HPDE6-E6E7 (cell line): ENCODE results near the gene NR1H3.
A peak's percentile ranks its signal among the peaks of the same experiment; 100 is the strongest.

Experiments used
- DNase-seq: peaks from one replicate; pipeline ENCODE4 v3.0.0; 2011; ENCODE audit warnings: missing footprints; ENCODE audit errors: extremely low spot score

The NR1H3 gene

DNA sequence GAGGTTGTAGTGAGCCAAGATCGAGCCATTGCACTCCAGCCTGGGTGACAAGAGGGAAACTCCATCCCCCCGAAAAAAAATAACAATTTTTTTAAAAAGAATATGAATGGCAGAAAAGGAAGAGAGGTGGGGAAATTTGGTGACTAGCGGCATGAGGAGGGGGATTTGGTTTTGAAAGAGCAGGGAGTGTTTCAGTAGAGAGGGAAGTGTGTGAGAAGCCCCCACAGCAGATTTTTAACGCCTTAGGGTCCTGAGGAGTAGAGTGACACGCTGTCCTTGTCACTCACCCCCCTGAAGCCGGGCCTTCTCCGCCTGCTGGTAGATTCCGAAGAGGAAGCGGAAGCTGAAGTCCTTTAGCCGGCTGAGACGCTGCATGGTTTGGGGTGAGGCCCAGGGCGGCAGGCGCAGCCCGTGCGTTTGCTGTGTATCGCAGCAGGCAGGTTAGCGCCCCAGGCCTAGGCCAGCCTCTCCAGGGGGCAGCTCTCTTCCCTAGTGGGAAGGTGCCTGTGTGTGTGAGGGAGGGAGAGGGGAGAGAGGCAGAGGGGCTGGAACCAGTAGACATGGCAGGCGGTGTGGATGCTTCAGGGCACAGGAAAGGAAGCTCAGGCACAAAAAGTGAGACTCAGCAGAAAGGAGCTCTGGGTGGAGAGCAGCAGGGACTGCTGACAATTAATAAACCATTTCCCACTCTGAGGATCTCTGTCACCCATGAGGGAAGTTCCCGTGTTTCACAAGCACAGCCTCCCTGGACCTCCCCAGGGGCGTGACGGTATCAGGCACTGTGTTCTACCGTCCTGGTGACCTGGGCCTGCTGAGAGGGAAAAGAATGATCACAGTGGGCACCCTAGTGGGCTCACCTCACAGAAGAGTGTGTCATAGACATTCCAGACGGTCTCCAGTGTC lies 13.1 kb upstream of the NR1H3 start:
- no peak for DNase-seq

GRCh38 chr11:47245611-47246357 lies 12.0 kb upstream of the NR1H3 start:
- no peak for DNase-seq

GRCh38 chr11:47247502-47247901 lies 10.3 kb upstream of the NR1H3 start:
- no peak for DNase-seq

GRCh38 chr11:47248304-47248663 lies 9.5 kb upstream of the NR1H3 start:
- no peak for DNase-seq

DNA sequence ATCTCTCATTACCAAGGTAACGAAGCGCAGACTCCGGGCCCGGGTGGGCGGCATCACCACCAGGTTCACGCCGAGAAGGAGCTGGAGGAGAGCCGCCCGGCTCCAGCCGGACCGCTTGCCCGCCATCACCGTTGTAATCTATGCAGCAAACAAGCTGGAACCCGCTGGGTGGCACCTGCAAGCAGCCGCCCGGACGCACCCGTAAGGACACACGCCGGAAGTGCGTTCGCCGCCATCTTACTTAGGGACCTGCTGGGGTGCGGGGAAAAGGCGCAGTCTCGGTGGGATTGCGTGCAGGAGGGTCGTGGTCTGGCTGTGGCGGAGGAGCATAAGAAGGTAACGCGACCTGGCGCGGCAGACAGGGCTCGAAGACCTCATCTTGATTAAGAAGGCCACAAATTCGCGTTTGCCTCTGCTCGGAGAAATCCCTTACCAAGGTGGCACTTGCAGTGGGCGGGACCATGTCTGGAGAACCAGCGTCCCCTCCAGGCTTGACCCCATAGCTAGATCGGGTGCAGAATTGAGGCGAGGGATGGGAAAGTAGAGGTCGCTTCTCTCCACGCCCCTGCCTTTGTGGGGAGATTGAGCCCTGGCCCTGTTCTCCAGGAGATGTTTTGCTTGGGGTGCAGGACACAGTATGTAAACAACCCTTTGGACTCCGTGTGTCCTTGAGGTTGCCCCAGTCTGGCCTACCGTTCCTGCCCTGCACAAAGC lies 9.0 kb upstream of the NR1H3 start, which contains the start of gene ACP2:
TSS of gene ACP2 (minus strand) at position 151 of the 714 bp plus-strand sequence. CDS start at position 126, 25 bp downstream.
- DNase-seq, result peak; percentile 84

DNA sequence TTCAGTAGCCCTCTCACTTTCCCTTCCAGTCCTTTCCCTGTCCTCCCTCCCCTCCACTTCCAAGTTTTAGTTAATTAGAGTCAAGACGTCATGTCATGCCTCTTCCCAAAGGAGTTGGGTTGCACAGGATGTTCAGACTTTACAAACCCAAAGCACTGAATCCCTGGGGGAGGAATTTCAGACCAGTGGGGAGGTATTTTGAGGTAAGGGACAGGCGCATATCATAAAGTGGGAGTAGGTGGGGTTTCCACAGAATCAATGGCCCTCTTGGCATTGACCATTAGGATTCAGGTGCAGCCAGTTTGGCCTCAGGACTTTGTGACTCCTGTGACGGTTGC lies 8.4 kb upstream of the NR1H3 start:
- DNase-seq, result no peak

GRCh38 chr11:47251751-47252150 lies 6.0 kb upstream of the NR1H3 start:
- no peak for DNase-seq

DNA sequence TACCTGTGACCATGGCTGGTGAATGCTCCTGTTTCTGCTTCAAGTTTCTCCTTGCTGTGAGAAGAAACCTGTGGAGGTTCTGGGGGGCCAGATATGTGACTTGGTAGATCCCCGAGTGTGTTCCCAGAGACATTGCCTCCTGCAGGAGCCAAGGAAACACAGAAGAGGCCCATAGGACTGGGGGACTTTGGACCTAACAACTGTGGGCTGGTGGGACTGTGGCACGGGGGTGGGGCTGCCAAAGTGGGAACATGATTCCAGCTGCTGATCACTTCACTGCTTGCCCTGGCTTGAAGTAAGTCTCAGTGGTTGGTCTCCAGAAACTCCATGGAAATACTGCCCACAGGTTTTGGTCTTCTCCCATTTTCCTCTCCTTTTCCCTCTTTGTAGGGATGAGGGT lies 4.1 kb upstream of the NR1H3 start:
- no peak for DNase-seq

DNA sequence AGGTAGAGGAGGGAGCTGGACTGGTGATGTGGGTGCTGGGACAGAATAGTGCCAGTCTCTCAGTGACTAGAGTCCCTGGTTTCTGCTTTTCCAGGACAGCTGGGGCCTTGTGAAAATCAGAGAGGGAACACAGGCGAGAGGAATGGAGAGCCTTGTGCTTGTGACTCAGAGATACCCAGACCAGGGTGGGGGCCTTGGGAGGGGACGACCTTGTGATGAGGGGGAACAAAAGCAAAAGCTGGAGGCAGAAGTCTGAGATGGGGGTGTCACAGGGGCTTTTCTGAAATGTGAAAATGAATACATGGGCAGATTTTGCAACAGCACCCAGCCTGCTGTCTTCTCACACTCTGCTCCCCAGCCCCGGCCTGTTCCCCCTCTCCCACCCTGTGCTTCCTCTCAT lies 3.4 kb upstream of the NR1H3 start:
- no peak for DNase-seq

GRCh38 chr11:47256374-47256773 lies 1.4 kb upstream of the NR1H3 start:
- no peak for DNase-seq

- no peak for DNase-seq
Observed at GRCh38 chr11:47257177-47257516, 649 bp upstream of the NR1H3 start.

GRCh38 chr11:47258317-47258902 lies 614 bp downstream of the NR1H3 start:
- DNase-seq, result no peak

- DNase-seq, result no peak
Observed at GRCh38 chr11:47259232-47259977, 1.6 kb downstream of the NR1H3 start.

DNA sequence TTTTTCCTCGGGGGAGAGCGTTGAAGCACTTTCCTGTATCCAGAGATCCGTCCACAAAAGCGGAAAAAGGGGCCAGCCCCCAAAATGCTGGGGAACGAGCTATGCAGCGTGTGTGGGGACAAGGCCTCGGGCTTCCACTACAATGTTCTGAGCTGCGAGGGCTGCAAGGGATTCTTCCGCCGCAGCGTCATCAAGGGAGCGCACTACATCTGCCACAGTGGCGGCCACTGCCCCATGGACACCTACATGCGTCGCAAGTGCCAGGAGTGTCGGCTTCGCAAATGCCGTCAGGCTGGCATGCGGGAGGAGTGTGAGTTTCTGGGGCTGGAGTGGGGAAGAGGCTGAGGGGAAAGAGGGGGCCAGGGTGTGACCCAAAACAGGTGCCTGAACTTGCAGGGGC lies 2.6 kb downstream of the NR1H3 start:
- DNase-seq, result no peak

DNA sequence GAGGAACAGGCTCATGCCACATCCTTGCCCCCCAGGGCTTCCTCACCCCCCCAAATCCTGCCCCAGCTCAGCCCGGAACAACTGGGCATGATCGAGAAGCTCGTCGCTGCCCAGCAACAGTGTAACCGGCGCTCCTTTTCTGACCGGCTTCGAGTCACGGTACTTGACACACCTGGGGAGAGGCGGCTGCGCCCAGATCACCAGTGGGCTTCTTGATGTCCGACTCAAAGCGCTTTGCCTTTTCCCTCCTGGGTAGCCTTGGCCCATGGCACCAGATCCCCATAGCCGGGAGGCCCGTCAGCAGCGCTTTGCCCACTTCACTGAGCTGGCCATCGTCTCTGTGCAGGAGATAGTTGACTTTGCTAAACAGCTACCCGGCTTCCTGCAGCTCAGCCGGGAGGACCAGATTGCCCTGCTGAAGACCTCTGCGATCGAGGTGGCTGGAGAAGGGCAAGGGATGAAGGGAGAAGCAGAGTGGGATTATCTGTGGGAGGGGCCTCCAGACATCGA lies 3.5 kb downstream of the NR1H3 start:
- DNase-seq, result no peak

GRCh38 chr11:47264119-47264518 lies 6.3 kb downstream of the NR1H3 start:
- DNase-seq, result no peak

GRCh38 chr11:47264521-47264920 lies 6.7 kb downstream of the NR1H3 start:
- DNase-seq, result no peak

DNA sequence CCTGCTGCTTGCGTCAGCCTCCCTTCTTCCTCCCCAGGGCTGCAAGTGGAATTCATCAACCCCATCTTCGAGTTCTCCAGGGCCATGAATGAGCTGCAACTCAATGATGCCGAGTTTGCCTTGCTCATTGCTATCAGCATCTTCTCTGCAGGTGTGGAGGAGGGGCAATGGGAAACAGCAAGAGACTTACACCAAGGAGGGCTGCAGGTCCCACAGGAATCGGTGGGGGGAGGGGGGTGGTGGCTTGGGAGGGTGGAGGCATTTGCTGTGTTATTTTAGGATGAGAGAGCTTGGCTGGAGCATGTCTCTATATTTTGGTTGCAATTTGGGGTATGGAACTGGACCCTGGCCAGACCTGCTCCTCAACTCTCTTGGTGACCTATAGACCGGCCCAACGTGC lies 10.1 kb downstream of the NR1H3 start:
- DNase-seq, result no peak

GRCh38 chr11:47268448-47269001 lies 10.7 kb downstream of the NR1H3 start:
- DNase-seq, result no peak

DNA sequence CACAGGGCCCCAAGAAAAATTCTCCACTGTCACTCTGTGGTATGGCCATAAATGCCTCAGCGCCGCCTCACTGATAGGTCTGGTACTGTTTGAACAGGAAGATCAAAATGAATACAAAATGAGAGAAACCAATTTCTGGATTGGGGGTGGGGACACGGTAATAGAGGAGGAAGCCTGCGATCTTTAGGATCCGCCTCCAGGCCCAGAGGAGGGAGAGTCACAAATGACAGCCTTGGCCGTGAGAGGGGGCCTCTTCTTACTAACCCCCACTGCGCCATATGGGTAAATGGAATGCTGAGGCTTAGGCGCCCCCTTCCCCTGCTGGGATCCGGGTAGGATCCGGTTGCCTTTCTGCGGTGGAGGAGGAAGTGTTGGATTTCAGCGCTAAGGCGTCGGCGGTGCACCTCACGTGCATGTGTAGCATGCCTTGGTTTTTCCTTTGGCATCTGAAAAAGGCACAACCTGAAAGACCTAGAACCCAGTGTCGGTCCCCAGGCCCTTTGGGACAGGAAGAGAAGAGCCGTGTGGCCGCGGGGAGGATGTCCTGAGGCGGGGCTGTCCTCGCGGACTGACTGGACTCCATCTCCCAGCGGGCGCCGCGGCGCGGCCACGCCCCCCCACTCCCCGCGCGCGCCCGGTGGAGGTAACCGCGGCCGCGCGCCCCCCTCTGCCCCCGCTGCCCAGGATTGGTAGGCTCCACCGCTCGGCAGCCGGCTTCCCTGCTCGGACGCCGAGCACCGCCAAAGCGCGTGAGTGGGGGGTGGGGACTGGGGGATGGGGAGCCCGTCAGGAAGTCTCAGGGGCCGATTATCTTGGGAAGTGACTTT lies 11.4 kb downstream of the NR1H3 start:
- DNase-seq, result peak; percentile 86
